ENCODE results near the gene STX18. TPM values are rescaled to one million over a fixed set of nuclear protein-coding genes. Genes with fewer than 3 reads are reported as not detected.

STX18 gene
- total RNA-seq, 4 donors from 2014 or later: 19.2 to 27.4 (median 20.7) TPM

DNA sequence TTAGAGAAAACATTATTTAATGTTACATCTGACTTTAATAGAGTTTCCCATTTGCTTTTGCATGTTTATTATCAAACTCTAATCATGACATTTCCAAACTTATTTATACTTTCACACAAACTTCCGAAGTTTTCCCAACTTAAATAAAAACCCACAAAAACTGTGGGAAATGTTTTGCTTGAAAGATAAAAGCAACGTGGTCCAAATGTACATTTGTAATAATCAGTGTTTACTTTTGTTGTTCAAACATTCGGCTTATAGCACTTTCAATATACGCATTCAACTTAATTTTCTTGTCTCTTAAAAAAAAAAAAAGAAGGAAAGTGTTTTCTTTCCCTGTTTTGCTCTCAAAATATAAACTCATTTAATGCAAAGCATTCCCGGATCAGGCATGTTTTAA lies 51.0 kb downstream of the STX18 start:
- H3K27me3 ChIP-seq: no peaks in the 10 kb centered on the region
- no peak overlapping the region for H3K4me3 ChIP-seq
- ATAC-seq (no peak), DNase-seq (no peak)
- intact Hi-C loops (cut with DNase I; ENCODE audit: low total_unique reads): loop anchor here (2.0 kb wide), 1 partner anchor 42 kb away; no protein-coding TSS in a partner anchor
- H3K27ac ChIP-seq: no peak overlapping the region
- in situ Hi-C loops (cut with MboI; ENCODE audit: low sequenced_read_pairs in 4 of 4): loop anchor here in 1 of 4 donors (25.0 kb wide), 2 partner anchors 396 to 1321 kb away; no protein-coding TSS in a partner anchor
- TF ChIP-seq POLR2A (IDR thresholded peaks at IDR 0.05): no peak
- TF ChIP-seq, protein P1, sequence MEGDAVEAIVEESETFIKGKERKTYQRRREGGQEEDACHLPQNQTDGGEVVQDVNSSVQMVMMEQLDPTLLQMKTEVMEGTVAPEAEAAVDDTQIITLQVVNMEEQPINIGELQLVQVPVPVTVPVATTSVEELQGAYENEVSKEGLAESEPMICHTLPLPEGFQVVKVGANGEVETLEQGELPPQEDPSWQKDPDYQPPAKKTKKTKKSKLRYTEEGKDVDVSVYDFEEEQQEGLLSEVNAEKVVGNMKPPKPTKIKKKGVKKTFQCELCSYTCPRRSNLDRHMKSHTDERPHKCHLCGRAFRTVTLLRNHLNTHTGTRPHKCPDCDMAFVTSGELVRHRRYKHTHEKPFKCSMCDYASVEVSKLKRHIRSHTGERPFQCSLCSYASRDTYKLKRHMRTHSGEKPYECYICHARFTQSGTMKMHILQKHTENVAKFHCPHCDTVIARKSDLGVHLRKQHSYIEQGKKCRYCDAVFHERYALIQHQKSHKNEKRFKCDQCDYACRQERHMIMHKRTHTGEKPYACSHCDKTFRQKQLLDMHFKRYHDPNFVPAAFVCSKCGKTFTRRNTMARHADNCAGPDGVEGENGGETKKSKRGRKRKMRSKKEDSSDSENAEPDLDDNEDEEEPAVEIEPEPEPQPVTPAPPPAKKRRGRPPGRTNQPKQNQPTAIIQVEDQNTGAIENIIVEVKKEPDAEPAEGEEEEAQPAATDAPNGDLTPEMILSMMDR (IDR thresholded peaks at IDR 0.05 in 4 of 5, conservative IDR thresholded peaks at IDR 0.05 in 1 of 5): no peak
- no peaks in the 10 kb centered on the region for H3K36me3 ChIP-seq
- no peaks in the 10 kb centered on the region for H3K9me3 ChIP-seq
- peaks cover 0 to 3% of the 10 kb centered on the region in 2 donors for H3K4me1 ChIP-seq

GRCh38 chr4:4490041-4490440 lies 51.8 kb downstream of the STX18 start:
- DNase-seq (no peak), ATAC-seq (no peak)
- intact Hi-C loops (cut with DNase I; ENCODE audit: low total_unique reads) (loop anchor here (2.0 kb wide), 1 partner anchor 43 kb away; no protein-coding TSS in a partner anchor), in situ Hi-C loops (cut with MboI; ENCODE audit: low sequenced_read_pairs in 4 of 4) (loop anchor here in 1 of 4 donors (25.0 kb wide), 2 partner anchors 397 to 1322 kb away; no protein-coding TSS in a partner anchor)
- no peaks in the 10 kb centered on the region for H3K27me3 ChIP-seq
- H3K27ac ChIP-seq: no peak overlapping the region
- TF ChIP-seq, protein P1 (IDR thresholded peaks at IDR 0.05 in 4 of 5, conservative IDR thresholded peaks at IDR 0.05 in 1 of 5): no peak
- no peak for TF ChIP-seq POLR2A (IDR thresholded peaks at IDR 0.05)
- H3K4me3 ChIP-seq: no peak overlapping the region
- no peaks in the 10 kb centered on the region for H3K9me3 ChIP-seq
- no peaks in the 10 kb centered on the region for H3K36me3 ChIP-seq
- peaks cover 0 to 3% of the 10 kb centered on the region in 2 donors for H3K4me1 ChIP-seq

- H3K4me3 ChIP-seq: no peak overlapping the region
- H3K36me3 ChIP-seq: no peaks in the 10 kb centered on the region
- in situ Hi-C loops (cut with MboI; ENCODE audit: low sequenced_read_pairs in 4 of 4) (loop anchor here in 1 of 4 donors (25.0 kb wide), 2 partner anchors 399 to 1324 kb away; no protein-coding TSS in a partner anchor), intact Hi-C loops (cut with DNase I; ENCODE audit: low total_unique reads) (loop anchor here (1.0 kb wide), 1 partner anchor 87 kb away; no protein-coding TSS in a partner anchor)
- peak; percentile 66 to 89 for ATAC-seq
- H3K27ac ChIP-seq: no peak overlapping the region
- no peaks in the 10 kb centered on the region for H3K27me3 ChIP-seq
- H3K4me1 ChIP-seq: peaks cover 0 to 3% of the 10 kb centered on the region in 2 donors
- DNase-seq: peak in 1 of 2 donors; percentile 51
- no peak for TF ChIP-seq POLR2A (IDR thresholded peaks at IDR 0.05)
- TF ChIP-seq, protein P1 (IDR thresholded peaks at IDR 0.05 in 4 of 5, conservative IDR thresholded peaks at IDR 0.05 in 1 of 5): peak; percentile 49 to 87 (median 69)
- no peaks in the 10 kb centered on the region for H3K9me3 ChIP-seq
Observed at GRCh38 chr4:4488405-4489404, 53.1 kb downstream of the STX18 start.

DNA sequence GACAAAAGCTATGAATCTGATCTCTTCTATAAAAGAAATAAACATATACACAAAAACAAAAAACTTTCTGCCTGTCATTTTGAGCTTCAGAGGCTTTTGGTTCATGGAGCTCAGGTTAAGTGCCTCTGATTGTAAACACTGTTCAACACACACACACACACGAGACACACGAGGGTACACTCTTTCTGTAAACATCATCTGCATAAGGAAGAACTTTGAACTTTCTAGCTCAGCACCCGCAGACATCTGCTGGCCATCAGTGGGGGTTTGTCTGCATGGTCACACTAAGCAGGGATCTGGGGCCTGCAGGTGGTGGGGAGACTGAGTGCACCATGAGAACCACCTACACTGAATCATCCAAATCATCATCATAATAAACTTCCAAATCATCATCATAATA lies 54.9 kb downstream of the STX18 start:
- Histone ChIP-seq H3K4me3 (no peak overlapping the region), H3K36me3 (no peaks in the 10 kb centered on the region), H3K4me1 (no peaks in the 10 kb centered on the region), H3K9me3 (no peaks in the 10 kb centered on the region), H3K27ac (no peak overlapping the region), H3K27me3 (no peaks in the 10 kb centered on the region)
- in situ Hi-C loops (cut with MboI; ENCODE audit: low sequenced_read_pairs in 4 of 4) (loop anchor here in 1 of 4 donors (25.0 kb wide), 2 partner anchors 400 to 1325 kb away; no protein-coding TSS in a partner anchor), intact Hi-C loops (cut with DNase I; ENCODE audit: low total_unique reads) (no loop called here)
- DNase-seq: no peak
- no peak for TF ChIP-seq POLR2A (IDR thresholded peaks at IDR 0.05)
- TF ChIP-seq, protein P1 (IDR thresholded peaks at IDR 0.05 in 4 of 5, conservative IDR thresholded peaks at IDR 0.05 in 1 of 5): no peak
- ATAC-seq: no peak
